ENCODE results near the gene HOXB8.

HOXB8 gene

DNA sequence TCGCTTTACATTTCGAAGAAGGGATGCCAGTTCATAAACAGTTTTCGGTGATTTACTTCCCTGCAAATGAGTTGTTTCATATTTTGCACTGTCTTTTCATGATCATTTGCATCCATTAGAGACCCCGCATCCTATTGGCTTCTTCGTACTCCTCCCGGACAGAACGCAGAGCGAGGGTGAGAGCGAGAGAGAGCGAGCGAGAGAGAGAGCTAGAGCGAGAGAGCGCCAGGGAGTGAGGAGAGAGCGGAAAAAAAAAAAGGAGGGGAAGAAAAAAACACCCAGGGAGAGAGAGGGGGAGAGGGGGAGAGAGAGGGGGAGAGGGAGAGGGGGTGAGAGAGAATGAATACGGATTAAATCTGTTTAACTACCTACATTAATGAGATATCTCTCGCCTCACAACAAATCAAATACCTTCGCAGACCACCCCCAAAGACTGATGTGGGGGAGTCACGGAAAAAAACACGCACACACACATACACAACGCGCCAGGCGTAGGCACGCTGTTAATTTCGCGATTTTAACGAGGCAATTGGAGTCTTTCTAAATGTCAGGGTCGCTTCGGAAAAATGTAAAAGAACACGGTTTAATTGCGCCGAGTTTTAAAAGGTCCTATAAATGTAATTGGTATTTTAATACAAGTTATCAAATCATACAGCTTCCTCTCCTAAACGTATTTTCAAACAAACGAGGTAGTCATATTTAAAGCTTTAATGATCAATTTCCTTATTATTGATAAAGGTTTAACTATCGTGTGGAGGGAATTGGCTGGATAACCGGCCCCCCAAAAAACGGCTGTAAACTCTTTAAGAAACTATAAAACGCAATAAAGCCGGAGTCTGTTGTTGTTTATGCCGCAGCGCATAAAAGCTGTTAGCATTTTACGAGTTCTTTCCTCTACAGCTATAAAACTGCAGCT, at the start of gene HOXB8:
Gene HOXB8, minus strand, starts transcription at position 246 of the 916 bp plus-strand sequence. CDS start 588 bp downstream, outside the sequence.
- peak; percentile 53 for DNase-seq
- H3K36me3 Mint-ChIP-seq (ENCODE audit: low read depth), result peaks cover 26% of the 10 kb centered on the region
- peak within 1 kb of the TSS; percentile 100 for H3K27ac Mint-ChIP-seq
- TF ChIP-seq, protein P1, sequence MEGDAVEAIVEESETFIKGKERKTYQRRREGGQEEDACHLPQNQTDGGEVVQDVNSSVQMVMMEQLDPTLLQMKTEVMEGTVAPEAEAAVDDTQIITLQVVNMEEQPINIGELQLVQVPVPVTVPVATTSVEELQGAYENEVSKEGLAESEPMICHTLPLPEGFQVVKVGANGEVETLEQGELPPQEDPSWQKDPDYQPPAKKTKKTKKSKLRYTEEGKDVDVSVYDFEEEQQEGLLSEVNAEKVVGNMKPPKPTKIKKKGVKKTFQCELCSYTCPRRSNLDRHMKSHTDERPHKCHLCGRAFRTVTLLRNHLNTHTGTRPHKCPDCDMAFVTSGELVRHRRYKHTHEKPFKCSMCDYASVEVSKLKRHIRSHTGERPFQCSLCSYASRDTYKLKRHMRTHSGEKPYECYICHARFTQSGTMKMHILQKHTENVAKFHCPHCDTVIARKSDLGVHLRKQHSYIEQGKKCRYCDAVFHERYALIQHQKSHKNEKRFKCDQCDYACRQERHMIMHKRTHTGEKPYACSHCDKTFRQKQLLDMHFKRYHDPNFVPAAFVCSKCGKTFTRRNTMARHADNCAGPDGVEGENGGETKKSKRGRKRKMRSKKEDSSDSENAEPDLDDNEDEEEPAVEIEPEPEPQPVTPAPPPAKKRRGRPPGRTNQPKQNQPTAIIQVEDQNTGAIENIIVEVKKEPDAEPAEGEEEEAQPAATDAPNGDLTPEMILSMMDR (IDR thresholded peaks at IDR 0.05), result no peak
- no peaks in the 10 kb centered on the region for H3K9me3 Mint-ChIP-seq
- H3K4me1 Mint-ChIP-seq, result peaks cover 48% of the 10 kb centered on the region
- peak within 1 kb of the TSS; percentile 99 for H3K4me3 Mint-ChIP-seq
- peaks cover 9% of the 10 kb centered on the region for H3K27me3 Mint-ChIP-seq (ENCODE audit: low read depth, poor library complexity)

DNA sequence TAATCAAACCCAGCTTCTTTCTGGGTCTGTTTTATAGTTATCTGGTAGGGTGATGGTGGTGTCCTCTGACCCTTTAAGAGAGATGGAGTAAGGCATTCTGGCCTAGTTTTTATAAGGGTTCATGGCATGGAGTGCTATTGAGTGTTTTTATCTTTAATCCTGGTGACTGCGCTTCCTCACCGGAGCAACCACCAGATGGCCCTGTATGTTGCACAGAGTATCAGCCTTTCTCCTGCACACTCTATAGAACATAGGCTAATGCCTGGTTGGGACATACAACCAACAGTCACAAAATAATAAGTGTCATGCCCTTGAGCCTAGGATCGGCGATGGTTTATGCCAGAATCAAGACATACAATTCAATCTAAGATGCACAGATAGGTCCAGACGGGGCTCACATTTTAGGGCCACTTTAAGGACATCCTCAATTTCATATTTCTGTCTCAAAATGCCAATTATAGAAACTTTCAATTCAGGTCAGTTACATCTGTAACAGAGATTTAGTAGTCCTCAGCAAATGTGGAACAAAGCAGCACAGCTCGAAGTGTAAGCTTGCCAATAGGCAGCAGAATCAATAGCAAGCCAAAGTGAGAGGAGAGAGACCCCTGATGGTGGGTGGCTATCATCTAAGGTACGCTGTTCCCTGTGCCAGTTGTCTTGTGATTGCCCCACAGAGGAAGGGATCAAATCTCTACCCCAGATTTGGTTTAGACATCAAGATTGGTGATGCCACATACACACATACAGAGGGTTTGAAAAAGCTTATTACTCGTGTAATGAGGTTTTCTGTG, 48.2 kb upstream of the HOXB8 start:
- Mint-ChIP-seq H3K27me3 (ENCODE audit: low read depth, poor library complexity) (peaks cover 4% of the 10 kb centered on the region), H3K4me3 (no peak overlapping the region), H3K27ac (peak overlapping the region; percentile 22), H3K36me3 (ENCODE audit: low read depth) (peaks cover 66% of the 10 kb centered on the region), H3K9me3 (peaks cover 12% of the 10 kb centered on the region), H3K4me1 (peaks cover 22% of the 10 kb centered on the region)
- DNase-seq, result no peak
- TF ChIP-seq, protein P1 (IDR thresholded peaks at IDR 0.05), result no peak

DNA sequence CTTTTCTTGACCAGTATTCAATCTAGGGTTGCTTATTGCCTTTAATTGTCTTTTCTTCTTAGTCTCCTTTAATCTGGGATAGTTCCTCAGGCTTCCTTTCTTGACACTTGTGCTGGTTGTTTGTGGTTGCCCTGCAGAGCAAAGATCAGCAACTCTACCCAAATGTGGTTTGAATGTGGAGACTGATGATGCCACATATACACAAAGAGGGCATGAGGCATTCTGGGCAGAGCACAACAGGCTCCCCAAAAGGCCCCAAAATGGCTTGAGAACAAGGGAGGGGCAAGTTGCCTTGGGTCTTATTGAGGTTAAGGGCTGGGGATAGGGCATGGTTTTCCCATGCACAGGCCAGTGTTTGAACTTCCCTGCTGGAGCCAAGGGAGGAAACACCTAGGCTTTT, 40.8 kb upstream of the HOXB8 start:
- Mint-ChIP-seq H3K36me3 (ENCODE audit: low read depth) (peaks cover 73% of the 10 kb centered on the region), H3K9me3 (peaks cover 29% of the 10 kb centered on the region), H3K27ac (no peak overlapping the region), H3K4me1 (no peaks in the 10 kb centered on the region), H3K4me3 (no peak overlapping the region), H3K27me3 (ENCODE audit: low read depth, poor library complexity) (peaks cover 8% of the 10 kb centered on the region)
- no peak for DNase-seq
- TF ChIP-seq, protein P1 (IDR thresholded peaks at IDR 0.05), result no peak

DNA sequence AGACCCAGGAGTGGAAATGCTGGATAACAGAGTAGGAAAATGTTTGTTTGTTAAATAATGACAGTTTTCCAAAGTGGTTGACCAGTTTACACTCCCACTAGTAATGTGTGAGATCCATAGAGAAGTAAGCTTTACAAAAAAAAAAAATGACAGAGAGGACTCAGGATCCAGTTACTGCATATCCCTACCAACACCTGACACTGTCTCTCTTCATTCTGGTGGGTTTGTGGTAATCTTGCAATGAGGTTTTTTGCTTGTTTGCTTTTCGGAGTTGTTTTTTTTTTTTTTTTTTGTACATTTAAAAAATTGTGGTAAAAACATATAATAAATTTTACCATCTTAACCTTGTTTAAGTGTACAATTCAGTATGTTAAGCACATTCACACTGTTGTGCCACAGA, 34.6 kb upstream of the HOXB8 start:
- Mint-ChIP-seq H3K4me1 (peaks cover 35% of the 10 kb centered on the region), H3K36me3 (ENCODE audit: low read depth) (peaks cover 45% of the 10 kb centered on the region), H3K27ac (no peak overlapping the region), H3K27me3 (ENCODE audit: low read depth, poor library complexity) (peaks cover 24% of the 10 kb centered on the region), H3K9me3 (peaks cover 5% of the 10 kb centered on the region), H3K4me3 (no peak overlapping the region)
- TF ChIP-seq, protein P1 (IDR thresholded peaks at IDR 0.05), result no peak
- no peak for DNase-seq

DNA sequence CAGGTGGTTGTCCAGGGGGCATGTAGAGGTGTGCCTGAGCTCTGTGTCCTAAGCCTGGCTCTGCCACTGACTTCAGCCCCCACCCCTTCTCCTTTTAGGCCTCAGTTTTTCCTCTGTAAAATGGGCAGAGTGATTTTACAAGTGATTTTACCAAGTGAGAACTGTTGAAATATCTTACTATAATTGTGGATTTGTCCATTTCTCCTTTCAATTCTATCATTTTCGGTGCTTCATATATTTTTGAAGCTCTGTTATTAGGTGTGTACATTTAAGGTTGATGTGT, 32.8 kb upstream of the HOXB8 start:
- Mint-ChIP-seq H3K4me3 (peak overlapping the region; percentile 99), H3K27me3 (ENCODE audit: low read depth, poor library complexity) (peaks cover 21% of the 10 kb centered on the region), H3K27ac (peak overlapping the region; percentile 95), H3K36me3 (ENCODE audit: low read depth) (peaks cover 39% of the 10 kb centered on the region), H3K4me1 (peaks cover 53% of the 10 kb centered on the region), H3K9me3 (peaks cover 5% of the 10 kb centered on the region)
- no peak for DNase-seq
- TF ChIP-seq, protein P1 (IDR thresholded peaks at IDR 0.05), result no peak
